Myocyte (in vitro differentiated cells): ENCODE results near the gene UBXN7. TPM values are rescaled to one million over a fixed set of nuclear protein-coding genes. Genes with fewer than 3 reads are reported as not detected.
"Not testable (repeated sequence)": the region's sequence is repeated elsewhere in the genome, so short reads cannot be mapped to it uniquely, and the experiment has no call there.

ENCODE experiments used
- DNase-seq: peaks from one replicate; pipeline ENCODE4 v3.0.0-alpha.2; 2012; ENCODE audit warnings: low read depth
- total RNA-seq: library from RNA; depleted of rRNA; stranded (reverse); fragments of >200 nt; gene quantifications from 2 replicates; pipeline ENCODE4 v1.2.3, GENCODE V29; 2014

UBXN7 gene
- total RNA-seq, 1 donor from 2014 or later: 10.5 TPM

- DNase-seq: no peak
Measured at GRCh38 chr3:196357905-196358304, 74.3 kb downstream of the UBXN7 start.

GRCh38 chr3:196356556-196356955, 75.7 kb downstream of the UBXN7 start:
- DNase-seq: no peak

- DNase-seq: no peak
Measured at GRCh38 chr3:196355668-196356067, 76.6 kb downstream of the UBXN7 start.

- no peak for DNase-seq
Measured at GRCh38 chr3:196354132-196354531, 78.1 kb downstream of the UBXN7 start.

- DNase-seq: no peak
Measured at GRCh38 chr3:196351541-196351940, 80.7 kb downstream of the UBXN7 start.

- DNase-seq: no peak
Measured at GRCh38 chr3:196350067-196350466, 82.2 kb downstream of the UBXN7 start.

GRCh38 chr3:196348698-196349097, 83.5 kb downstream of the UBXN7 start:
- DNase-seq: no peak

- no peak for DNase-seq
Measured at GRCh38 chr3:196344663-196345062, 87.6 kb downstream of the UBXN7 start.

- DNase-seq: not testable (repeated sequence)
Measured at GRCh38 chr3:196343917-196344316, 88.3 kb downstream of the UBXN7 start.

- peak; percentile 22 for DNase-seq
Measured at GRCh38 chr3:196341137-196341536, 91.1 kb downstream of the UBXN7 start.

- no peak for DNase-seq
Measured at GRCh38 chr3:196340466-196340865, 91.8 kb downstream of the UBXN7 start.

- DNase-seq: peak; percentile 21
Measured at GRCh38 chr3:196339493-196340254, 92.6 kb downstream of the UBXN7 start.

GRCh38 chr3:196339044-196339443, 93.2 kb downstream of the UBXN7 start:
- no peak for DNase-seq

- DNase-seq: peak; percentile 88
Measured at GRCh38 chr3:196336319-196337145, 95.7 kb downstream of the UBXN7 start.

GRCh38 chr3:196335503-196335948, 96.7 kb downstream of the UBXN7 start:
- DNase-seq: no peak

GRCh38 chr3:196334982-196335381, 97.2 kb downstream of the UBXN7 start:
- DNase-seq: no peak

- DNase-seq: no peak
Measured at GRCh38 chr3:196332168-196332567, 100.1 kb downstream of the UBXN7 start.

- DNase-seq: no peak
Measured at GRCh38 chr3:196327405-196327804, 104.8 kb downstream of the UBXN7 start.

GRCh38 chr3:196326936-196327335, 105.3 kb downstream of the UBXN7 start:
- DNase-seq: no peak

- DNase-seq: peak; percentile 90
Measured at GRCh38 chr3:196323691-196324090, 108.5 kb downstream of the UBXN7 start.

GRCh38 chr3:196323016-196323415, 109.2 kb downstream of the UBXN7 start:
- no peak for DNase-seq

- no peak for DNase-seq
Measured at GRCh38 chr3:196321162-196321561, 111.1 kb downstream of the UBXN7 start.
